Stomach smooth muscle (tissue), 2 donors: ENCODE data around the gene ZNF688.
A peak's percentile ranks its signal among the peaks of the same experiment; 100 is the strongest.

ENCODE experiments used
- H3K27ac ChIP-seq: one replicate; pipeline ENCODE4 v1.7.0; 2013; ENCODE audit warnings: mild to moderate bottlenecking, low read length, inconsistent platforms
- H3K27me3 ChIP-seq, 2 donors: one replicate each; pipeline ENCODE4 v1.7.0; 2013; ENCODE audit warnings: low read length in 2 of 2; ENCODE audit not compliant: insufficient read depth in 2 of 2, control insufficient read depth in 1 of 2
- H3K36me3 ChIP-seq, 2 donors: one replicate each; pipeline ENCODE4 v1.7.0; 2013; ENCODE audit warnings: low read length in 2 of 2; ENCODE audit not compliant: control insufficient read depth in 2 of 2, insufficient read depth in 2 of 2
- H3K4me1 ChIP-seq: one replicate; pipeline ENCODE4 v1.7.0; 2013; ENCODE audit warnings: low read length; ENCODE audit not compliant: control insufficient read depth, insufficient read depth
- H3K4me3 ChIP-seq, 2 donors: one replicate each; pipeline ENCODE4 v1.7.0; 2013; ENCODE audit warnings: low read length in 2 of 2
- H3K9ac ChIP-seq, 2 donors: one replicate each; pipeline ENCODE4 v1.7.0; 2013; ENCODE audit warnings: low read length in 2 of 2, mild to moderate bottlenecking in 1 of 2
- H3K9me3 ChIP-seq, 2 donors: one replicate each; pipeline ENCODE4 v1.7.0; 2013; ENCODE audit warnings: low read length in 2 of 2; ENCODE audit not compliant: control insufficient read depth in 2 of 2
- donor health status: healthy.
- donor health status: Pancreatic carcinoma.

The ZNF688 gene

DNA sequence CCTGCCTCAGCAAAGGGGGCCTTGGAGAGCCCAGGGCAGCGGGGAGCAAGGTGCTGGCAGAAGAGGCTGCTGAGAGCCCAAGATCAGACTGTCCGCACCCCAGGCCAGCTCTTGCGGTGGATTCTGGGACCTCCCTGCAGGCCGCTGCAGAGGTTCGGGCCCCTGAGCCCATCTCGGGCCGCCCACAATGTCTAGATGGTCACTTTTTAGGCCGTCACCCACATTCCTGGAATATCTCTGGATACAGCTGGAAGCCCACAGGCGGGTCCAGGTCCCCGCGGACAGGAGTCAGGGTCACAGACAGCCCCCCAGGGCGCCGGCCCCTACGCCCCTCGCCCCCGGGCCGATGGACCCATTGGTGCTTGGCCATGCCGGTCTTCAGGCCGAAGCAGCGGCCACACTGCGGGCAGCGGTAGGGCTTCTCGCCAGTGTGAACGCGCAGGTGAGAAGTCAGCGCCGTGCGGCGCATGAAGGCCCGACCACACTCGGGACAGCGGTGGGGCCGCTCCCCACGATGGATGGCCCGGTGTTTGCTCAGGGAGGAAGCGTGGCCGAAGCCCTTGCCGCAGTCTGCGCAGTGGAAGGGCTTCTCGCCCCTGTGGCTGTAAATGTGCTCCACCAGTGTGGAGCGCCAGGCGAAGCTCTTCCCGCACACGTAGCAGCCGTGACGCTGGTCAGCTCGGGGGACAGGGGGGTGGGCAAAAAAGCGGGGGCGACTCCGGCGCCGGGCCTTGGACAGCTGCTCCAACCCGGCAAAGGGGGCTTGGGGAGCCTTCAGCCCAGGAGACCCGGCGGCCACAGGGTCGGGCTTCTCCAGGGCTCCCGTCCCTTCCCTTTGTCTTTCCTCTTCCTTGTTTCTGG is 39.0 kb downstream of the ZNF688 start:
- no peak overlapping the region for H3K27ac ChIP-seq
- H3K4me3 ChIP-seq, result no peak overlapping the region
- H3K9me3 ChIP-seq, result no peaks in the 10 kb centered on the region
- H3K36me3 ChIP-seq, result peaks cover 4 to 19% of the 10 kb centered on the region in 2 donors
- H3K4me1 ChIP-seq, result peaks cover 39% of the 10 kb centered on the region
- H3K9ac ChIP-seq, result no peak overlapping the region
- H3K27me3 ChIP-seq, result no peaks in the 10 kb centered on the region

DNA sequence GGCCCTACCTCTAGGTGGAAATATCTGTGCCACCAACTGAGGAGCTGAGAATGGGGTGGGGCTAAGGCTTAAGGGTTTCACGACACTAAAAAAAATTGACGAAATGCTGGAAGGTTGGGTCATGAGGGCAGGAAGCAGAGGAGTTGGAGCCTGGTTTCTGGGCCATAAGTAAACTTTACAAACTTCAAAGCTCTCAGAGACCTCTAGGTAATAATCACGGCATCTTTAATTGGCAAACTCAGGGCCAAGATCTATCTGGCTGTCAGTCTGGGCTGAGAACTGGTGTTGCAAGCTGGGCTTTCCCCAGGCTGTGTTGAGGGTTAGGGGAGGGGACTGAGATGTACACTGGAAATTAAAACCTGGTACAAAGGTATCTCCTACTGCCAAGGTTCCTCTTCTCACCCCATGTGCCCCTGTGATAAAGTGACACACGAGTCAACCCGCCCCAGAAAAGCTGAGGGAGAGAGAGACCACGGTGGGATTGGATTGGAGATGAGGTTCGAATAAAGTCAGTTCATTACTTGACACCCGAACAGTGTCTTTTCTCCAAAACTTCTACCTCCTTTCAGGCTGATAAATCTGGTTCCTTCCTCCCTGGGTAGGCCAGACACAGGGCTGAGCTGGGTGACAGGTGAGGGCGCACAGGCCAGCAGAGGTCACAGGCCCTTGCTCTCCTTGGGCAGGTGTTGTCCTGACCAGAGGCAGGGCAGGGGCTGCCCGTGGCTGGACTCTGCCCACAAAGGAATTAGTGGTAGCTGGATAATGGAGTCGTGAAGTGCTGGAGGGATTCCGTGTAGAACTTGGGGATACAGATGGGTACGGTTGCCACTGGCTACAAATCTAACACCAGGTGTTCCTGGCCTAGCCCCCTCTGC is 41.1 kb downstream of the ZNF688 start:
- peaks cover 40% of the 10 kb centered on the region for H3K4me1 ChIP-seq
- H3K27ac ChIP-seq, result no peak overlapping the region
- peaks cover 4 to 19% of the 10 kb centered on the region in 2 donors for H3K36me3 ChIP-seq
- H3K9me3 ChIP-seq, result no peaks in the 10 kb centered on the region
- H3K4me3 ChIP-seq, result no peak overlapping the region
- no peaks in the 10 kb centered on the region for H3K27me3 ChIP-seq
- no peak overlapping the region for H3K9ac ChIP-seq

DNA sequence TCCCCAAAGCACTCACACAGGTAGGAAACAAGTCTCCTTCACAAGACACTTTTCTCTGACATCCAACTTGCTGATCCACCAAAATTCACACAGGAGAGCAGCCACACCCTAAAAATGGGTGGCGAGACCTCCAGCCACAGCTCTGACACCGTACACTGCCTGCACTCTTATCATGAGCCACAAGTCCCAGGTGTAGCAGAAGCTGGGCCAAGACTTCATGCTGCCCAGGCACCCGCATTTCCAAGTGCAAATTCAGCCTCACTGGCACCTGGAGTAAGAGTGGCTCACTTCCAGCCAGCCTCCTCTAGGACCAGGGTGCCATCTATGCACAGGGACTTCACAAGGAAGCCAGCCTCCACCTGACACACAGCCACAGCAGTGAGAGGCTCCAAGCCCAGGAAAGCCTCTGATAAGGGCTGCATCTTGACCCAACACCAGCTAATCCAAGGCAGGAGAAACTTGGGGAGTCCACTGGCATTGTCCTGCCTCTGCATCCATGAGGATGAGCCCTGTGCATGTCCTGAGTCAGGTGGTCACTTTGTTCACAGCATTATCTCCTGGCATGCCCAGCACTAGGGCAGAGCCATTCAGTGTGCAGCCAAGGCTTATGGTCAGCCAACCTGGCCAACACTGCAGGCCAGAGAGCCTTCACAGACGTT is 42.6 kb downstream of the ZNF688 start:
- Histone ChIP-seq H3K27ac (no peak overlapping the region), H3K36me3 (peaks cover 4 to 19% of the 10 kb centered on the region in 2 donors), H3K9me3 (no peaks in the 10 kb centered on the region), H3K27me3 (no peaks in the 10 kb centered on the region), H3K4me3 (no peak overlapping the region), H3K9ac (peak overlapping the region in 1 of 2 donors; percentile 21), H3K4me1 (peaks cover 35% of the 10 kb centered on the region)

DNA sequence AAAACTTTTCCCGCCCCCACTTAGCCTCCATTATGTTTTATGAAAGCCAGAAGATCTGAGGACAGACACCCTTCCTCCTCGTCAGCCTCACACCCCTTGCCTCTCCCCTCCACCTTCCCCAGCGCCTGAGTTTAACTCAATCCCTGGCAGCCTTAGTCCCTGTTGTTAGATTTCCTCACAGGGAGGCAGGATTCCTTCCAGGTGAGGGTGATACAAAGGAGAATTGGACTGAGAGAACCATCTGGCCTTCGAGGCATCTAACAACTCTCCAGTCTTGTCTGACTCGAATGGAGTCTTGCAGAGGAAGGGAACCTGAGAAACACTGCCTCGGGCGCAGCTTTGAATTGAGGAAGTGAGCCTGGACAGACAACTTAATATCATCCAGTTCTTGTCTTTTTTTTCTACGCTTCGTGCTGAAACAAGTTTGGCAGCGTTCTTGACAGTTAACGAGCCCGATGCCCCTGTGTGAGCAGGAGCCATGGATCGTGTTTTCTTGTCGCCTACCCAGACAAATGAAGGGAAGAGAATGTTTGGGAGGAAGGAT is 43.8 kb downstream of the ZNF688 start:
- peak overlapping the region; percentile 53 to 86 for H3K4me3 ChIP-seq

DNA sequence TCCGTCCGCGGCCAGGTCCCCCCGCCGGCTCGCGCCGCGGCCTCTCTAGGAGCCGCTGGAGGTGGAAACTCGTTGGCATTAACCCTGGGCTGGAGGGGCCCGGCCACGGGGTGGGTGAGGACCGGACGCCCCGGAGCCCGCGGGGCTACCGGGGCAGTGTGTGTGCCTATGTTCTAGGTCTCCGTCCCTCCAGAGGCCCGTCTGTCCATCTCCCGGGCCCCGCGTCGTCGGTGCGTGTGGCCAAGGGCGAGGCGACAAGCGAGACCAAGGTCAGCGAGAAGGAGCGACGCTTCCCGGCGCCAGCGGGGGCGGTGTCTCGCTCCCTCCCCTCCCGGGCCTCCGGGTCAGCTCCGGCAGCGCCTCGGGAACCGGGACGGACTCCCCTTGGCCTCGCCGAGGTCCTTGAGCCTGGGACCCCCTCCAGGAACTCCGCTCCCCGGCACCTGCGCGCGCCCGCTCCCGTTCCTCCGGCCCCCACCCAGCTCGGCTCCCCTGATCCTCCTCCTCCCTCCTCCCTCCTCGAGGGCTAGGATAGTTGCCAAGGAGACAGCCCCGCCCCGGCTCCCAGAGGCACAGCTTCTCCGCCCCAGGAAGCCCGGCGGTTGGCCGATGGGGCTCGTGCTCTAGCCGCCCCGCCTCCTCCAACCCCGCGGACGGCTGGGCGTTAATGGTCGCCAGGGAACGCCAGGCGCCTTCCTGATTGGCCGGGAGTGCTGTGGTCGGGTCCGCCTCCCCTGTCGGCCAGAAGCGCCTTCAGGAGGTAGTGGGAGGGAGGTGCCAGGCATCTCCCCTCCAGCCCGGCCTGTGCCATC is 44.5 kb downstream of the ZNF688 start:
- peaks cover 4 to 10% of the 10 kb centered on the region in 2 donors for H3K36me3 ChIP-seq

More for the DNA sequence above, 43.8 kb downstream of the ZNF688 start:
- Histone ChIP-seq H3K4me1 (peaks cover 24% of the 10 kb centered on the region), H3K36me3 (peaks cover 4 to 13% of the 10 kb centered on the region in 2 donors), H3K27ac (peak overlapping the region; percentile 97), H3K27me3 (no peaks in the 10 kb centered on the region), H3K9ac (peak overlapping the region; percentile 68 to 87), H3K9me3 (no peaks in the 10 kb centered on the region)

DNA sequence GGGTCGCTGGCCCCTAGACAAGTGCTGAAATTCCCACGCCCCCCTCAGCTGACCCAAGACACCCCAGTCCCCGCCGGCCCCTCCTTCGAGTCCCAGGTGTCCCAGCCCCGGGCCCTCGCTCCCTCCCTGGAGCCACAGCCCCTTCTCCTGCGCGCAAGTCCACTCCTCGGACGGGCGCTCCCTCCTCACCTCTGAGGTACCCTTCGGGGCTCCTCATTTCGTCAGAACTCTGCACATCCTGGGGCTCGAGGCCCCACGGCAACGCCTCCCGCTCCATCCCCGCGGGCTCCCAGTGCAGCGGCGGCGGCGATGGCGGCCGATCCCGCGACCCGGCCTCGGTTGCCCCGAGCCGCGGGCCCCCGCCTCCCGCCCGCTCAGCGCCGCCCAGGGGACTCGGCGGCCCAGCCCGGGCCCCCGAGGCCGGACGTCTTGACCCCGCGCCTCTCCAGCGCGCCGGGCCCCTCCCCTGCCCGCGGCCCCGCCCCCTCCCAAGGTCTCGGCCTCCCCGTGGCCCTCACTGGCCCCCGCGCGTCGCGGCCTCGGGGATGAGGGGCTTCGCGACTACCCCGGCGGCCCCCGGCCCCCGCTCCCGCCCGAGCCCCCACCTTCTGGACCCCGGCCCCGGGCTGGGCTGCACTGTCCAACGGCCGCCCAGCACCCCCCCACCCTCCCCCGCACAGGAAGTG is 45.2 kb downstream of the ZNF688 start, which contains the start of gene ZNF768:
TSS of gene ZNF768 (minus strand) at position 430 of the 686 bp plus-strand sequence. CDS start at position 277, 153 bp downstream.
- Histone ChIP-seq H3K4me3 (peak within 1 kb of the TSS; percentile 78 to 86), H3K9ac (peak within 1 kb of the TSS; percentile 90 to 98), H3K27ac (peak within 1 kb of the TSS; percentile 97), H3K4me1 (peaks cover 24% of the 10 kb centered on the region), H3K36me3 (peaks cover 3 to 7% of the 10 kb centered on the region in 2 donors), H3K9me3 (no peaks in the 10 kb centered on the region), H3K27me3 (no peaks in the 10 kb centered on the region)

More for the DNA sequence above, 44.5 kb downstream of the ZNF688 start:
- peak overlapping the region; percentile 90 to 98 for H3K9ac ChIP-seq
- peaks cover 24% of the 10 kb centered on the region for H3K4me1 ChIP-seq
- no peaks in the 10 kb centered on the region for H3K27me3 ChIP-seq
- H3K9me3 ChIP-seq, result no peaks in the 10 kb centered on the region
- peak overlapping the region; percentile 97 for H3K27ac ChIP-seq
- H3K4me3 ChIP-seq, result peak overlapping the region; percentile 78 to 86

DNA sequence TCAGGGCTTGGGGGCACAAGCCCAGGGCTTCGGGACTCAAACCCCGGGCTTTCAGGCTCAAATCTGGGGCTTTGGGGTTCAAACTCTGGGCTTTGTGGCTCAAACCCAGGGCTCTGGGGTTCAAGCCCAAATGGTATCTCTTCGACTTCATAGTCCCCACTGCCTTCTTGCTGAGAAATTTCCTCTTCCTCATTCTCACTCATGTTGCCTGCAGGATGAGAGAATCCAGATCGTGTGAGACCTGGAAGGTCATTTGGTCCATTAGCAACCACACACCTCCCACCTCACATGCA is 45.7 kb downstream of the ZNF688 start:
- Histone ChIP-seq H3K9ac (peak overlapping the region; percentile 29 to 68), H3K27ac (peak overlapping the region; percentile 58), H3K27me3 (no peaks in the 10 kb centered on the region), H3K4me3 (peak overlapping the region; percentile 46 to 86), H3K36me3 (peaks cover under 1 to 4% of the 10 kb centered on the region in 2 donors), H3K4me1 (peaks cover 24% of the 10 kb centered on the region), H3K9me3 (no peaks in the 10 kb centered on the region)

DNA sequence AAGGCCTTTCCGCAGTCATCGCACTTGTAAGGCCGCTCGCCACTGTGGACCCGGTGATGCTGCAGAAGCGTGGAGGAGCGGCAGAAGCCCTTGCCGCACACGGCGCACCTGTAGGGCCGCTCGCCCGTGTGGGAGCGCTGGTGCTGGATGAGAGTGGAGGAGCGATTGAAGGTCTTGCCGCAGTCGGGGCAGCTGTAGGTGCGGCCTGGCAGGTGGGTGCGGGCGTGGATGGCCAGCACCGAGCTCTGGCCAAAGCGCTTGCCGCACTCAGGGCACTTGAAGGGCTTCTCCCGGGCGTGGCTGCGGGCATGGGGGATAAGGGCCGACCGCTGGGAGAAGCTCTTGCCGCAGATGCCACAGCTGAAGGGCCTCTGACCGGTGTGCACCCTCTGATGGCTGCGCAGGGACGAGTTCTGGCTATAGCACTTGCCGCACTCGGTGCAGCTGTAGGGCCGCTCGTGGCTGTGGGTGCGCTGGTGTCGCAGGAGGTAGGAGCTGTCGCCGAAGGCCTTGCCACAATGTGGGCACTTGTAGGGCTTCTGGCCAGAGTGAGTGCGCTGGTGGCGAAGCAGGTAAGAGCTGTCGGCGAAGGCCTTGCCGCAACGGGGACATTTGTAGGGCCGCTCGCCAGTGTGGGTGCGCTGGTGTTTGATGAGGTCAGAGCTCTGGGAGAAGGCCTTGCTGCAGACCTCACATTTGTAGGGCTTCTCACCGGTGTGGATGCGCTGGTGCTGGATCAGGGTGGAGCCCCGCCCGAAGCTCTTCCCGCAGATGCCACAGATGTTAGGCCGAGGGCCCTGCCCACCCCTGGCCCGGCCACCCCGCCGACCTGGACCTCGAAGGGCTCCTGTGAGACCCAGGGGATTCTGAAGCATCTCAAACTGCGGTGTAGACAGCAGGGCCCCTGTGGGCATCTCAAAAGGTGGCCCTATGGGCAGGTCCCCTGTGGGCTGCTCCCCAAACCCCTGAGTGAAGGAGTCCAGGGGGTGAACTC is 46.6 kb downstream of the ZNF688 start:
- Histone ChIP-seq H3K4me3 (no peak overlapping the region), H3K27ac (no peak overlapping the region), H3K36me3 (no peaks in the 10 kb centered on the region), H3K27me3 (no peaks in the 10 kb centered on the region), H3K9ac (no peak overlapping the region), H3K9me3 (no peaks in the 10 kb centered on the region), H3K4me1 (peaks cover 24% of the 10 kb centered on the region)
